K562 (cell line): ENCODE results near the gene ADGRL3. TPM values are rescaled to one million over a fixed set of nuclear protein-coding genes. Genes with fewer than 3 reads are reported as not detected.

Source experiments
- ATAC-seq: fragments of 200-7000 bp; cut with Tn5 transposase; 3 replicates; pipeline ENCODE4 v1.9.1; 2020; ENCODE audit warnings: moderate library complexity
- BruUV-seq: library from RNA; stranded (reverse); fragments of 400-500 nt; replicated peaks from 2 replicates; lab custom pipeline; 2021; lab: Mats Ljungman, UMichigan
- CTCF ChIA-PET: fragments of 300-600 bp; formaldehyde crosslinking; extraction: SDS; loops from one replicate; lab custom pipeline; 2021; ENCODE audit warnings: low intra/inter-chr PET ratio; lab: Yijun Ruan, JAX
- POLR2A ChIA-PET: fragments of 300-600, 350-650 bp; sonication (Branson Sonifier 250); formaldehyde crosslinking; extraction: SDS; loops from one replicate; lab custom pipeline; 2021; ENCODE audit warnings: antibody characterized with exemption, inconsistent platforms; lab: Yijun Ruan, JAX
- DNase-seq, 4 experiments: peaks; one replicate each; pipeline versions ENCODE4 v3.0.0 to v3.0.0-alpha.2; 2011 to 2018; ENCODE audit warnings: low spot score in 3 of 4, mixed read lengths in 3 of 4; ENCODE audit errors: extremely low read depth in 1 of 4
- FAIRE-seq: peaks from 2 replicates; lab custom pipeline; 2011; peaks lifted over from hg19 to GRCh38; lab: Jason Lieb, UNC
- H2AFZ ChIP-seq: 2 replicates; pipeline ENCODE4 v1.6.0; 2011; ENCODE audit warnings: low read depth, low read length, control low read depth, inconsistent platforms
- H3K27ac ChIP-seq: fragments of 200-600 bp; 3 replicates; pipeline ENCODE4 v1.8.0; 2011; ENCODE audit warnings: low read depth, mild to moderate bottlenecking, control low read depth, inconsistent platforms, low read length, moderate library complexity, mixed read lengths; ENCODE audit errors: extremely low read depth
- H3K27me3 ChIP-seq, 2 experiments: fragments of 300-600 bp in 1 of 2; 2 replicates in 1 of 2; 3 replicates in 1 of 2; pipeline versions ENCODE4 v1.6.0 to v1.8.0; 2011; ENCODE audit warnings: inconsistent platforms in 2 of 2, low read length in 2 of 2, mild to moderate bottlenecking in 1 of 2, mixed read lengths in 1 of 2, moderate library complexity in 1 of 2; ENCODE audit not compliant: control insufficient read depth in 2 of 2, insufficient read depth in 2 of 2
- H3K36me3 ChIP-seq: fragments of 300-600 bp; 3 replicates; pipeline ENCODE4 v1.8.0; 2011; ENCODE audit warnings: mild to moderate bottlenecking, low read length, inconsistent platforms; ENCODE audit not compliant: control insufficient read depth, insufficient read depth
- H3K4me1 ChIP-seq, 2 experiments: fragments of 200-600 bp in 1 of 2; replicated peaks in 1 of 2; 2 replicates in 1 of 2; 3 replicates in 1 of 2; pipeline versions ENCODE4 v1.5.1 to v1.8.0; 2011; ENCODE audit warnings: inconsistent platforms in 2 of 2, low read length in 2 of 2, mild to moderate bottlenecking in 1 of 2, mixed read lengths in 1 of 2, moderate library complexity in 1 of 2; ENCODE audit not compliant: control insufficient read depth in 2 of 2, insufficient read depth in 2 of 2
- H3K4me2 ChIP-seq: 2 replicates; pipeline ENCODE4 v1.6.1; 2011; ENCODE audit warnings: low read length, control low read depth, inconsistent platforms, mixed read lengths; ENCODE audit not compliant: insufficient read depth
- H3K4me3 ChIP-seq: fragments of 200-600 bp; sonication (generic), shearing (Covaris generic); 2 replicates; pipeline ENCODE4 v1.5.1; 2016; ENCODE audit warnings: control low read depth, inconsistent platforms
- H3K79me2 ChIP-seq: fragments of 200-600 bp; 3 replicates; pipeline ENCODE4 v1.8.0; 2011; ENCODE audit warnings: low read length, inconsistent platforms; ENCODE audit not compliant: control insufficient read depth, insufficient read depth
- H3K9ac ChIP-seq, 2 experiments: 2 replicates each; pipeline versions ENCODE4 v1.6.0 to v1.6.1; 2011; ENCODE audit warnings: low read depth in 2 of 2, low read length in 2 of 2, control low read depth in 1 of 2, inconsistent platforms in 1 of 2, mild to moderate bottlenecking in 1 of 2, mixed read lengths in 1 of 2; ENCODE audit not compliant: insufficient read depth in 1 of 2
- H3K9me1 ChIP-seq: one replicate; pipeline ENCODE4 v1.6.0; 2011; ENCODE audit warnings: inconsistent platforms, mild to moderate bottlenecking, low read length, moderate library complexity; ENCODE audit not compliant: control insufficient read depth, insufficient read depth
- H3K9me3 ChIP-seq: replicated peaks from 2 replicates; pipeline ENCODE4 v1.5.1; 2011; ENCODE audit warnings: low read depth, low read length, inconsistent platforms; ENCODE audit not compliant: control insufficient read depth, insufficient read depth
- H4K20me1 ChIP-seq: replicated peaks from 2 replicates; pipeline ENCODE4 v1.6.1; 2011; ENCODE audit warnings: low read length, inconsistent platforms, mixed read lengths; ENCODE audit not compliant: control insufficient read depth, insufficient read depth
- CREB1 ChIP-seq, 2 experiments: sonication (generic) in 1 of 2; formaldehyde crosslinking in 1 of 2; IDR thresholded peaks; 2 replicates each; pipeline versions ENCODE4 v1.6.1 to v1.8.0; 2012 to 2022; ENCODE audit warnings: inconsistent platforms in 1 of 2, mild to moderate bottlenecking in 1 of 2, missing genetic modification reagents in 1 of 2, moderate library complexity in 1 of 2
- CXXC5 ChIP-seq: fragments of 250-450 bp; sonication (Bioruptor Pico); IDR thresholded peaks from 2 replicates; pipeline ENCODE4 v1.8.0; 2022; ENCODE audit warnings: inconsistent platforms, mild to moderate bottlenecking, moderate library complexity
- FOXJ3 ChIP-seq: sonication (generic); formaldehyde crosslinking; IDR thresholded peaks from 2 replicates; pipeline ENCODE4 v1.4.0; 2020; ENCODE audit warnings: mild to moderate bottlenecking, missing genetic modification reagents
- OTX1 ChIP-seq: fragments of 450-650 bp; formaldehyde crosslinking; IDR thresholded peaks from 2 replicates; pipeline ENCODE4 v1.4.0; 2022; ENCODE audit warnings: mild to moderate bottlenecking
- POLR2AphosphoS5 ChIP-seq: IDR thresholded peaks from 2 replicates; pipeline ENCODE4 v1.6.1; 2011; ENCODE audit warnings: mild to moderate bottlenecking, low read depth, low read length, moderate library complexity; ENCODE audit not compliant: control insufficient read depth, insufficient read depth
- TAF15 ChIP-seq: fragments of 200-400 bp; formaldehyde crosslinking; IDR thresholded peaks from 2 replicates; pipeline ENCODE4 v1.6.1; 2017; ENCODE audit warnings: mild to moderate bottlenecking, low read depth, low read length, moderate library complexity
- UBTF ChIP-seq, 2 experiments: IDR thresholded peaks; 2 replicates each; pipeline ENCODE4 v1.6.1; 2012; ENCODE audit warnings: improper control_type of control experiment in 2 of 2, low read depth in 2 of 2, low read length in 2 of 2, borderline replicate concordance in 1 of 2
- ZBED1 ChIP-seq: IDR thresholded peaks from 2 replicates; pipeline ENCODE4 v1.6.1; 2014
- ZNF121 ChIP-seq: sonication (generic); formaldehyde crosslinking; conservative IDR thresholded peaks from 2 replicates; pipeline ENCODE4 v1.8.0; 2022; ENCODE audit warnings: missing genetic modification reagents
- ZNF318 ChIP-seq, 2 experiments: fragments of 450-650 bp; IDR thresholded peaks; 2 replicates each; pipeline ENCODE4 v1.6.1; 2016; ENCODE audit warnings: mild to moderate bottlenecking in 2 of 2, borderline replicate concordance in 1 of 2, low read depth in 1 of 2, moderate library complexity in 1 of 2
- ZNF41 ChIP-seq: fragments of 250-450 bp; sonication (Bioruptor Pico); conservative IDR thresholded peaks from 2 replicates; pipeline ENCODE4 v1.4.0; 2020; ENCODE audit warnings: mild to moderate bottlenecking
- WGBS: fragments of 100-300 bp; shearing (Covaris generic); methylation state at CpG from one replicate; pipeline ENCODE4 v1.1.6; 2016; ENCODE audit warnings: low coverage, mixed read lengths; ENCODE audit not compliant: insufficient coverage; ENCODE audit errors: missing lambda C conversion rate; 5-methylcytosine and 5-hydroxymethylcytosine counted together
- in situ Hi-C: fragments of 300-500 bp; cut with MboI; formaldehyde crosslinking; loops from 4 replicates; pipeline ENCODE4 v1.15.0; 2018; ENCODE audit warnings: inconsistent platforms, mixed read lengths
- intact Hi-C: fragments of 100-400 bp; cut with micrococcal nuclease; formaldehyde crosslinking; loops from 2 replicates; pipeline ENCODE4 v1.14.2; 2022
- polyA plus RNA-seq, 8 experiments: library from polyadenylated mRNA; depleted of rRNA in 4 of 8; stranded (reverse) in 5 of 8; unstranded in 3 of 8; fragments of >200 nt; fragmentation: Nextera tagmentation in 2 of 8; fragmentation: Illumina TruSeq in 1 of 8; extraction: Ambion mirVana in 2 of 8; extraction: Trizol in 1 of 8; gene quantifications; 2 replicates each; pipeline versions ENCODE4 v1.2.1 to v1.2.3, GENCODE V29; 2011 to 2014; ENCODE audit warnings: inconsistent platforms in 1 of 8, missing spikeins in 1 of 8
- total RNA-seq, 7 experiments: library from RNA; depleted of rRNA in 6 of 7; stranded (reverse); fragments of >200 nt in 6 of 7; fragmentation: Illumina TruSeq in 2 of 7; extraction: Trizol in 2 of 7; gene quantifications; 2 replicates each; pipeline versions ENCODE4 v1.2.1 to v1.2.3, GENCODE V29; 2011 to 2021; ENCODE audit warnings: low replicate concordance in 1 of 7

ADGRL3 gene
- total and polyA plus RNA-seq, 9 of the 15 experiments (the other 6 are each of a cell fraction or from before 2014, with no cell fraction given), result 0.03 to 0.14 (median 0.04) TPM; not detected in 2

GRCh38 chr4:61335241-61335763, 135.2 kb downstream of the ADGRL3 start (continued):
- TF ChIP-seq UBTF (IDR thresholded peaks at IDR 0.05; ENCODE audit: borderline replicate concordance in 1 of 2, low read depth in 2 of 2, low read length in 2 of 2) (no peak), ZBED1 (no peak), POLR2AphosphoS5 (no peak), ZNF41 (no peak), ZNF121 (CRISPR knock-in tag) (no peak), CREB1 (IDR thresholded peaks at IDR 0.05) (no peak), CREB1 (CRISPR knock-in tag; IDR thresholded peaks at IDR 0.05) (no peak), OTX1 (CRISPR knock-in tag) (no peak), FOXJ3 (CRISPR knock-in tag) (no peak)

- no peak overlapping the region for H3K4me3 ChIP-seq
- H3K36me3 ChIP-seq, result no peaks in the 10 kb centered on the region
- H3K4me1 ChIP-seq, result no peaks in the 10 kb centered on the region
- no TSS peak for BruUV-seq
- no peak overlapping the region for H3K4me2 ChIP-seq
- no peak overlapping the region for H3K9ac ChIP-seq
- no peaks in the 10 kb centered on the region for H3K27me3 ChIP-seq
- no peak for DNase-seq
- no peaks in the 10 kb centered on the region for H3K79me2 ChIP-seq
- intact Hi-C loops, result no loop called here
- H3K27ac ChIP-seq, result no peak overlapping the region
- no peak overlapping the region for H2AFZ ChIP-seq
- in situ Hi-C loops, result no loop called here
- H4K20me1 ChIP-seq, result no peaks in the 10 kb centered on the region
- CTCF ChIA-PET, result no interaction called here
- no peak for ATAC-seq
- POLR2A ChIA-PET, result no interaction called here
- WGBS, result 0% methylated on average over 5 of the region's 5 CpGs
- no peak for FAIRE-seq
- H3K9me1 ChIP-seq, result no peaks in the 10 kb centered on the region
- H3K9me3 ChIP-seq, result no peaks in the 10 kb centered on the region
- no peak for TF ChIP-seq TAF15
- TF ChIP-seq ZNF318 (IDR thresholded peaks at IDR 0.05; ENCODE audit: borderline replicate concordance in 1 of 2, low read depth in 1 of 2), result no peak
- no peak for TF ChIP-seq CXXC5
Measured at GRCh38 chr4:61336488-61336887, 136.4 kb downstream of the ADGRL3 start.
